22Rv1 (cell line): ENCODE measurements around the gene TCF7L2.

ENCODE experiments used
- CTCF ChIP-seq: fragments of 450-650 bp; IDR thresholded peaks from 2 replicates; pipeline ENCODE4 v1.5.1; 2017; ENCODE audit warnings: mild to moderate bottlenecking
- ZFX ChIP-seq: fragments of 450-650 bp; IDR thresholded peaks from 2 replicates; pipeline ENCODE4 v1.6.1; 2017; ENCODE audit warnings: antibody characterized with exemption, borderline replicate concordance

- TF ChIP-seq CTCF, result no peak
- no peak for TF ChIP-seq ZFX
Measured at GRCh38 chr10:113119801-113120200, 169.8 kb downstream of the TCF7L2 start.
